HEK293 (cell line): ENCODE results near the gene ADGRD1.

ENCODE experiments used
- CTCF ChIA-PET: fragments of 350-600 bp; formaldehyde crosslinking; extraction: SDS; loops from one replicate; lab custom pipeline; 2021; ENCODE audit warnings: antibody characterized with exemption; lab: Yijun Ruan, JAX
- POLR2A ChIA-PET: fragments of 300-600 bp; formaldehyde crosslinking; extraction: SDS; loops from one replicate; lab custom pipeline; 2020; ENCODE audit warnings: antibody characterized with exemption, inconsistent platforms; lab: Yijun Ruan, JAX
- H3K27ac ChIP-seq: fragments of 200-500 bp; sonication (Bioruptor generic); 2 replicates; pipeline ENCODE4 v1.5.1; 2014; ENCODE audit warnings: low read depth, low read length, control low read depth, inconsistent platforms; ENCODE audit errors: extremely low read depth
- H3K36me3 ChIP-seq, 2 experiments: fragments of 200-500 bp in 1 of 2; sonication (Bioruptor generic) in 1 of 2; 1 replicate in 1 of 2; 2 replicates in 1 of 2; pipeline ENCODE4 v1.5.1; 2014 to 2017; ENCODE audit warnings: inconsistent platforms in 2 of 2, low read length in 2 of 2; ENCODE audit not compliant: control insufficient read depth in 2 of 2, insufficient read depth in 1 of 2
- H3K4me1 ChIP-seq: fragments of 200-500 bp; sonication (Bioruptor generic); 2 replicates; pipeline ENCODE4 v1.5.1; 2014; ENCODE audit warnings: mild to moderate bottlenecking, low read length, inconsistent platforms; ENCODE audit not compliant: control insufficient read depth, insufficient read depth
- H3K4me3 ChIP-seq: 2 replicates; pipeline ENCODE4 v1.5.1; 2011; ENCODE audit warnings: low read depth, mild to moderate bottlenecking, control low read depth, low read length, moderate library complexity
- H3K9me3 ChIP-seq: fragments of 200-500 bp; sonication (Bioruptor generic); 2 replicates; pipeline ENCODE4 v1.5.1; 2014; ENCODE audit warnings: low read depth, low read length, inconsistent platforms; ENCODE audit not compliant: control insufficient read depth, insufficient read depth
- MZF1 ChIP-seq: fragments of 450-650 bp; formaldehyde crosslinking; IDR thresholded peaks from 2 replicates; pipeline ENCODE4 v1.5.1; 2017; ENCODE audit warnings: missing biosample characterization, missing genetic modification characterization, borderline replicate concordance
- OVOL3 ChIP-seq: fragments of 450-650 bp; formaldehyde crosslinking; IDR thresholded peaks from 2 replicates; pipeline ENCODE4 v1.5.1; 2016; ENCODE audit warnings: missing biosample characterization, missing genetic modification characterization
- PBX3 ChIP-seq: sonication (generic); formaldehyde crosslinking; IDR thresholded peaks from 2 replicates; pipeline ENCODE4 v1.8.1; 2022; ENCODE audit warnings: mild to moderate bottlenecking, moderate library complexity, missing genetic modification reagents
- PRDM10 ChIP-seq: fragments of 450-650 bp; formaldehyde crosslinking; IDR thresholded peaks from 2 replicates; pipeline ENCODE4 v1.5.1; 2016; ENCODE audit warnings: missing biosample characterization, missing genetic modification characterization
- PRDM4 ChIP-seq: fragments of 450-650 bp; formaldehyde crosslinking; IDR thresholded peaks from 2 replicates; pipeline ENCODE4 v1.5.1; 2017; ENCODE audit warnings: missing biosample characterization, missing genetic modification characterization
- SCRT2 ChIP-seq: fragments of 450-650 bp; formaldehyde crosslinking; IDR thresholded peaks from 2 replicates; pipeline ENCODE4 v1.5.1; 2016; ENCODE audit warnings: missing biosample characterization, missing genetic modification characterization
- SP2 ChIP-seq: fragments of 450-650 bp; formaldehyde crosslinking; IDR thresholded peaks from 2 replicates; pipeline ENCODE4 v1.5.1; 2016; ENCODE audit warnings: missing biosample characterization, missing genetic modification characterization
- YY2 ChIP-seq: fragments of 450-650 bp; formaldehyde crosslinking; IDR thresholded peaks from 2 replicates; pipeline ENCODE4 v1.5.1; 2016; ENCODE audit warnings: missing biosample characterization, missing genetic modification characterization
- ZBTB26 ChIP-seq: fragments of 450-650 bp; formaldehyde crosslinking; optimal IDR thresholded peaks from 2 replicates; pipeline ENCODE3; 2016; ENCODE audit warnings: missing biosample characterization, mild to moderate bottlenecking, missing genetic modification characterization
- ZBTB49 ChIP-seq: fragments of 450-650 bp; formaldehyde crosslinking; IDR thresholded peaks from 2 replicates; pipeline ENCODE4 v1.5.1; 2016; ENCODE audit warnings: missing biosample characterization, missing genetic modification characterization, low read depth
- ZNF133 ChIP-seq: fragments of 450-650 bp; formaldehyde crosslinking; IDR thresholded peaks from 2 replicates; pipeline ENCODE4 v1.5.1; 2016; ENCODE audit warnings: missing biosample characterization, missing genetic modification characterization
- ZNF169 ChIP-seq: fragments of 450-650 bp; formaldehyde crosslinking; IDR thresholded peaks from 2 replicates; pipeline ENCODE4 v1.5.1; 2016; ENCODE audit warnings: missing biosample characterization, missing genetic modification characterization
- ZNF362 ChIP-seq: fragments of 450-650 bp; formaldehyde crosslinking; IDR thresholded peaks from 2 replicates; pipeline ENCODE4 v1.5.1; 2016; ENCODE audit warnings: missing biosample characterization, missing genetic modification characterization
- ZNF514 ChIP-seq: fragments of 450-650 bp; formaldehyde crosslinking; IDR thresholded peaks from 2 replicates; pipeline ENCODE4 v1.5.1; 2016; ENCODE audit warnings: missing biosample characterization, missing genetic modification characterization
- ZNF596 ChIP-seq: fragments of 450-650 bp; IDR thresholded peaks from 2 replicates; pipeline ENCODE4 v1.5.0; 2018; ENCODE audit warnings: missing biosample characterization, mild to moderate bottlenecking, missing genetic modification characterization, moderate library complexity
- TF ChIP-seq, protein P1 (sequence below): fragments of 450-650 bp; formaldehyde crosslinking; IDR thresholded peaks from 2 replicates; pipeline ENCODE4 v1.5.1; 2016; ENCODE audit warnings: missing biosample characterization, missing genetic modification characterization
- TF ChIP-seq, protein P2 (sequence below): fragments of 450-650 bp; formaldehyde crosslinking; IDR thresholded peaks from 2 replicates; pipeline ENCODE4 v1.5.1; 2016; ENCODE audit warnings: missing biosample characterization, missing genetic modification characterization

ADGRD1 gene

GRCh38 chr12:131020326-131021153, 66.8 kb downstream of the ADGRD1 start:
- CTCF ChIA-PET: interaction anchor here (0.6 to 0.7 kb wide), 2 partner anchors 58 to 387 kb away, joined by 3 to 5 read pairs; no protein-coding TSS in a partner anchor
- no peak overlapping the region for H3K4me3 ChIP-seq
- no peak overlapping the region for H3K27ac ChIP-seq
- H3K4me1 ChIP-seq: no peaks in the 10 kb centered on the region
- no peaks in the 10 kb centered on the region for H3K9me3 ChIP-seq
- POLR2A ChIA-PET: interaction anchor here (0.6 kb wide), 1 partner anchor 81 kb away, joined by 3 read pairs; no protein-coding TSS in a partner anchor
- TF ChIP-seq, protein P1, sequence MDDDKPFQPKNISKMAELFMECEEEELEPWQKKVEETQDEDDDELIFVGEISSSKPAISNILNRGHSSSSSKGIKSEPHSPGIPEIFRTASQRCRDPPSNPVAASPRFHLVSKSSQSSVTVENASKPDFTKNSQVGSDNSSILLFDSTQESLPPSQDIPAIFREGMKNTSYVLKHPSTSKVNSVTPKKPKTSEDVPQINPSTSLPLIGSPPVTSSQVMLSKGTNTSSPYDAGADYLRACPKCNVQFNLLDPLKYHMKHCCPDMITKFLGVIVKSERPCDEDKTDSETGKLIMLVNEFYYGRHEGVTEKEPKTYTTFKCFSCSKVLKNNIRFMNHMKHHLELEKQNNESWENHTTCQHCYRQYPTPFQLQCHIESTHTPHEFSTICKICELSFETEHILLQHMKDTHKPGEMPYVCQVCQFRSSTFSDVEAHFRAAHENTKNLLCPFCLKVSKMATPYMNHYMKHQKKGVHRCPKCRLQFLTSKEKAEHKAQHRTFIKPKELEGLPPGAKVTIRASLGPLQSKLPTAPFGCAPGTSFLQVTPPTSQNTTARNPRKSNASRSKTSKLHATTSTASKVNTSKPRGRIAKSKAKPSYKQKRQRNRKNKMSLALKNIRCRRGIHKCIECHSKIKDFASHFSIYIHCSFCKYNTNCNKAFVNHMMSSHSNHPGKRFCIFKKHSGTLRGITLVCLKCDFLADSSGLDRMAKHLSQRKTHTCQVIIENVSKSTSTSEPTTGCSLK (tag by site-specific recombination): no peak
- TF ChIP-seq YY2 (tag by site-specific recombination) (no peak), SCRT2 (tag by site-specific recombination) (no peak), MZF1 (no peak), ZBTB49 (tag by site-specific recombination) (no peak), SP2 (tag by site-specific recombination) (no peak), PRDM4 (tag by site-specific recombination) (no peak)
- H3K36me3 ChIP-seq: no peaks in the 10 kb centered on the region

DNA sequence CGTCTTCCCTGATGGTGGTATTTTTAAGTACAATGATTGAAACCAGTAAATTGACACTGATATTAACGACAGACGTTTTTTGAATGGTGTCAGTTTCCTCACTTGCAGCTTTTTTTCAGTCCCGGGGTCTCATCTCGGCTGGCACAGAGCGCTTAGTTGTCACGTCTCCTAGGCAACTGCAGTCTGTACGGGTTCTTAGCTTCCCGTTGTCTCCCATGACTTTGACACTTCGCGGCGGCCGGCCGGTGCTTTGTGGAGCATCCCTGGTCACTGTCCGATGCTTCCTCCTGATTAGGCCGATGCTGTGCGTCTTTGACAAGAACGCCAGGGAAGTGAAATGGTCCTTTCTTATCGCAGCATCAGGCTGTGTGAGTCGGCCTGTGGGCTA, 67.4 kb downstream of the ADGRD1 start:
- H3K36me3 ChIP-seq: no peaks in the 10 kb centered on the region
- no peaks in the 10 kb centered on the region for H3K9me3 ChIP-seq
- no peak overlapping the region for H3K27ac ChIP-seq
- no peaks in the 10 kb centered on the region for H3K4me1 ChIP-seq
- CTCF ChIA-PET: interaction anchor here (0.6 kb wide), 1 partner anchor 388 kb away, joined by 3 read pairs; no protein-coding TSS in a partner anchor
- POLR2A ChIA-PET: interaction anchor here (0.6 kb wide), 1 partner anchor 82 kb away, joined by 3 read pairs; no protein-coding TSS in a partner anchor
- H3K4me3 ChIP-seq: no peak overlapping the region
- no peak for TF ChIP-seq YY2 (tag by site-specific recombination)
- TF ChIP-seq ZNF133 (tag by site-specific recombination): no peak
- TF ChIP-seq, protein P2, sequence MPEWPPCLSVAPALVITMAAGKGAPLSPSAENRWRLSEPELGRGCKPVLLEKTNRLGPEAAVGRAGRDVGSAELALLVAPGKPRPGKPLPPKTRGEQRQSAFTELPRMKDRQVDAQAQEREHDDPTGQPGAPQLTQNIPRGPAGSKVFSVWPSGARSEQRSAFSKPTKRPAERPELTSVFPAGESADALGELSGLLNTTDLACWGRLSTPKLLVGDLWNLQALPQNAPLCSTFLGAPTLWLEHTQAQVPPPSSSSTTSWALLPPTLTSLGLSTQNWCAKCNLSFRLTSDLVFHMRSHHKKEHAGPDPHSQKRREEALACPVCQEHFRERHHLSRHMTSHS (tag by site-specific recombination): no peak
- TF ChIP-seq ZBTB26 (tag by site-specific recombination): no peak
- no peak for TF ChIP-seq OVOL3
- no peak for TF ChIP-seq ZNF514 (tag by site-specific recombination)
- no peak for TF ChIP-seq PBX3 (CRISPR knock-in tag)
- TF ChIP-seq ZNF169 (tag by site-specific recombination): no peak
- no peak for TF ChIP-seq ZNF362 (tag by site-specific recombination)
- TF ChIP-seq PRDM10 (tag by site-specific recombination): no peak
- TF ChIP-seq ZNF596 (tag by site-specific recombination): no peak
